ENCODE data around the gene ACOT9. TPM values are rescaled to one million over a fixed set of nuclear protein-coding genes. Genes with fewer than 3 reads are reported as not detected.

The ACOT9 gene
- total RNA-seq, 1 experiment from 2014 or later, result 33.6 TPM

GRCh38 chrX:23754664-23755063 lies 11.6 kb upstream of the ACOT9 start:
- H3K4me3 ChIP-seq (ENCODE audit: low read depth, low read length, poor library complexity, severe bottlenecking), result no peak overlapping the region
- H3K27ac ChIP-seq (ENCODE audit: low read depth, low read length, poor library complexity, severe bottlenecking), result no peak overlapping the region
- intact Hi-C loops (cut with micrococcal nuclease; ENCODE audit: unreplicated experiment), result no loop called here
- no peaks in the 10 kb centered on the region for H3K9me3 ChIP-seq (ENCODE audit: low read depth, low read length, poor library complexity, severe bottlenecking)
- TF ChIP-seq EZH2 (IDR thresholded peaks at IDR 0.05; ENCODE audit: borderline replicate concordance, low read depth, low read length, poor library complexity, severe bottlenecking) (no peak), CTCF (conservative IDR thresholded peaks at IDR 0.05; ENCODE audit: low read depth, low read length) (no peak)
- no peaks in the 10 kb centered on the region for H3K36me3 ChIP-seq (ENCODE audit: insufficient read depth, low read length, poor library complexity, severe bottlenecking)
- ChIA-PET CTCF (no interaction called here), POLR2A (ENCODE audit: low non-redundant PET) (no interaction called here)
- H3K4me1 ChIP-seq (ENCODE audit: insufficient read depth, low read length, poor library complexity, severe bottlenecking), result no peaks in the 10 kb centered on the region
- BruUV-seq (replicated peaks), result no TSS peak
- H3K27me3 ChIP-seq (replicated peaks; ENCODE audit: insufficient read depth, low read depth, low read length, poor library complexity), result no peaks in the 10 kb centered on the region
- no peak for DNase-seq (ENCODE audit: low spot score)

GRCh38 chrX:23752740-23753415 lies 9.8 kb upstream of the ACOT9 start:
- Histone ChIP-seq H3K27me3 (replicated peaks; ENCODE audit: insufficient read depth, low read depth, low read length, poor library complexity) (no peaks in the 10 kb centered on the region), H3K27ac (ENCODE audit: low read depth, low read length, poor library complexity, severe bottlenecking) (no peak overlapping the region), H3K9me3 (ENCODE audit: low read depth, low read length, poor library complexity, severe bottlenecking) (no peaks in the 10 kb centered on the region), H3K4me1 (ENCODE audit: insufficient read depth, low read length, poor library complexity, severe bottlenecking) (no peaks in the 10 kb centered on the region), H3K36me3 (ENCODE audit: insufficient read depth, low read length, poor library complexity, severe bottlenecking) (no peaks in the 10 kb centered on the region), H3K4me3 (ENCODE audit: low read depth, low read length, poor library complexity, severe bottlenecking) (no peak overlapping the region)
- CTCF ChIA-PET, result interaction anchor here (1.0 kb wide), 1 partner anchor 10 kb away, joined by 3 read pairs; the partner anchor contains the start of gene ACOT9
- DNase-seq (ENCODE audit: low spot score), result no peak
- POLR2A ChIA-PET (ENCODE audit: low non-redundant PET), result no interaction called here
- BruUV-seq (replicated peaks), result no TSS peak
- intact Hi-C loops (cut with micrococcal nuclease; ENCODE audit: unreplicated experiment), result no loop called here
- TF ChIP-seq CTCF (conservative IDR thresholded peaks at IDR 0.05; ENCODE audit: low read depth, low read length) (no peak), EZH2 (IDR thresholded peaks at IDR 0.05; ENCODE audit: borderline replicate concordance, low read depth, low read length, poor library complexity, severe bottlenecking) (no peak)

GRCh38 chrX:23749576-23749975 lies 6.5 kb upstream of the ACOT9 start:
- no peak overlapping the region for H3K27ac ChIP-seq (ENCODE audit: low read depth, low read length, poor library complexity, severe bottlenecking)
- intact Hi-C loops (cut with micrococcal nuclease; ENCODE audit: unreplicated experiment), result no loop called here
- H3K4me1 ChIP-seq (ENCODE audit: insufficient read depth, low read length, poor library complexity, severe bottlenecking), result no peaks in the 10 kb centered on the region
- POLR2A ChIA-PET (ENCODE audit: low non-redundant PET), result no interaction called here
- H3K27me3 ChIP-seq (replicated peaks; ENCODE audit: insufficient read depth, low read depth, low read length, poor library complexity), result no peaks in the 10 kb centered on the region
- H3K4me3 ChIP-seq (ENCODE audit: low read depth, low read length, poor library complexity, severe bottlenecking), result no peak overlapping the region
- no peaks in the 10 kb centered on the region for H3K36me3 ChIP-seq (ENCODE audit: insufficient read depth, low read length, poor library complexity, severe bottlenecking)
- TF ChIP-seq EZH2 (IDR thresholded peaks at IDR 0.05; ENCODE audit: borderline replicate concordance, low read depth, low read length, poor library complexity, severe bottlenecking) (no peak), CTCF (conservative IDR thresholded peaks at IDR 0.05; ENCODE audit: low read depth, low read length) (no peak)
- DNase-seq (ENCODE audit: low spot score), result no peak
- BruUV-seq (replicated peaks), result no TSS peak
- no peaks in the 10 kb centered on the region for H3K9me3 ChIP-seq (ENCODE audit: low read depth, low read length, poor library complexity, severe bottlenecking)
- CTCF ChIA-PET, result no interaction called here
